Omental fat pad (tissue), 4 donors: ENCODE results near the gene CXCR2. TPM values are rescaled to one million over a fixed set of nuclear protein-coding genes. Genes with fewer than 3 reads are reported as not detected.
"Not testable (repeated sequence)": the region's sequence is repeated elsewhere in the genome, so short reads cannot be mapped to it uniquely, and the experiment has no call there.

Source experiments
- ATAC-seq: fragments of 150-250 bp; one replicate; pipeline ENCODE4 v1.9.1; 2016; ENCODE audit warnings: mild to moderate bottlenecking, moderate library complexity; ENCODE audit not compliant: low FRiP score
- DNase-seq: peaks from one replicate; pipeline ENCODE4 v3.0.0-alpha.2; 2019; ENCODE audit warnings: low spot score
- CTCF ChIP-seq, 3 donors: fragments of 450-650 bp; IDR thresholded peaks; one replicate each; pipeline ENCODE4 v1.5.1; 2016 to 2017; ENCODE audit warnings: antibody characterized with exemption in 3 of 3, mild to moderate bottlenecking in 3 of 3, moderate library complexity in 2 of 3
- total RNA-seq, 4 donors: library from RNA; depleted of rRNA; stranded (reverse); fragments of >200 nt; gene quantifications; one replicate each; pipeline ENCODE4 v1.1.0, GENCODE V29; 2016

CXCR2 gene
- total RNA-seq, 4 donors from 2014 or later = 0.28 to 19.2 (median 1.3) TPM

GRCh38 chr2:218168635-218169462 lies 43.0 kb downstream of the CXCR2 start:
- no peak for TF ChIP-seq CTCF (IDR thresholded peaks at IDR 0.05)
- DNase-seq (peak; percentile 67), ATAC-seq (peak; percentile 69)

DNA sequence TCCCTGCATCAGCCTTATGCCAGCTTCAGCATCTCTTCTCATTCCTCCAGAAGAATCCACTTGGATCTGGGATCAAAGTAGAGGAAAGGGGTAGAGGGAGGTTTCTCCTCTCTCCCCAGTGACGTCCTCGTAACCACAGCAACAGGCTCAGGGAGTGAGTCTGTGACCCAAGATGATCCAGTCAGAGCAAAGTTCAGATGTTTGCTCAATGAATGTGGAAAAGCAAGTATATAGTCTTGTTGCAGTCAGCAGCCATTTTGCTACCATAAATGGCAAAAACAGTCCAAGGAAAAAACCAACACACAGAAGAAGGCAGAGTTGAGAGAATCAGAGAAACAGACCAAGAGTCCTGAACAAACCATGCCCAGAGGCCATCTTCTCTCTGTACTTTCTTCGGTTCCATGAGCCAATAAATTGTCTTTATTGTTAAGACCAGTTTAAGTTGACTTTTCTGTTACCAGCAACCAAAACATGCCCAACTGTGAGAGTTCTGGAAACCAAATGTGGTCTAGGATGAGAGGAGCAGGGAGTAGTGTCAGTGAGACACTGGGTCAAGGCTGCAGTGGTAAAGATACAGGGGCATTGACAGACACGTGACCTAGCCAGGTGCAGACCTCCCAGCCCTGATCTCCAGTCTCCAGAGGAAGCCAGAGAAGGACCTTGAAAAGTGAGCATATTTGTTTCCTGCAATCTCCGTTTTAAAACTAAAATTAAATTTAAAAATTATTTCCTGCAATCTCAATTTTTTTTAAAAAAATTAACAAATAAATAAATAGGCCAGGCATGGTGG lies 44.1 kb downstream of the CXCR2 start:
- ATAC-seq (no peak), DNase-seq (no peak)
- no peak for TF ChIP-seq CTCF (IDR thresholded peaks at IDR 0.05)

GRCh38 chr2:218171744-218172143 lies 45.9 kb downstream of the CXCR2 start:
- DNase-seq, ATAC-seq: not testable (repeated sequence)

DNA sequence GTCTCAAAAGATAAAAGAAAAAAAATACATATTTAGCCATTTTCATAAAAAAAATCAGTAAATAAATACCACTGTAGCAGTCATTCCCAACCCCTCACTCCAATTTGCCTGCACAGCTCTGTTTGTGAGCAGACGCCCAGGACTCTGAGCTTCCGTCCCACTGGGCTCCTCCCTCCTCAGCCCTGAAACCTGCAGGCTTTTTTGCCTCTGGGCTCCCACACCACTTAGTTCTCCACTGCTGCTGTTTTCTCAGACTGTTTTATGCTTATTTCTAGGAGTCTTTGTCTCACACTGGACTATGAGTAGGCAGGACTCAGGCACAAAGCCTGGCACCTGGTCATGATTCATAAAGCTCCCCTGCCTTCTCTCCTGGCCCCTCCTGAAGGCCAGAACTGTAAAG lies 47.0 kb downstream of the CXCR2 start:
- DNase-seq (no peak), ATAC-seq (no peak)
- TF ChIP-seq CTCF (IDR thresholded peaks at IDR 0.05) = no peak

GRCh38 chr2:218179782-218180181 lies 54.0 kb downstream of the CXCR2 start:
- DNase-seq = no peak
- TF ChIP-seq CTCF (IDR thresholded peaks at IDR 0.05) = no peak
- no peak for ATAC-seq

DNA sequence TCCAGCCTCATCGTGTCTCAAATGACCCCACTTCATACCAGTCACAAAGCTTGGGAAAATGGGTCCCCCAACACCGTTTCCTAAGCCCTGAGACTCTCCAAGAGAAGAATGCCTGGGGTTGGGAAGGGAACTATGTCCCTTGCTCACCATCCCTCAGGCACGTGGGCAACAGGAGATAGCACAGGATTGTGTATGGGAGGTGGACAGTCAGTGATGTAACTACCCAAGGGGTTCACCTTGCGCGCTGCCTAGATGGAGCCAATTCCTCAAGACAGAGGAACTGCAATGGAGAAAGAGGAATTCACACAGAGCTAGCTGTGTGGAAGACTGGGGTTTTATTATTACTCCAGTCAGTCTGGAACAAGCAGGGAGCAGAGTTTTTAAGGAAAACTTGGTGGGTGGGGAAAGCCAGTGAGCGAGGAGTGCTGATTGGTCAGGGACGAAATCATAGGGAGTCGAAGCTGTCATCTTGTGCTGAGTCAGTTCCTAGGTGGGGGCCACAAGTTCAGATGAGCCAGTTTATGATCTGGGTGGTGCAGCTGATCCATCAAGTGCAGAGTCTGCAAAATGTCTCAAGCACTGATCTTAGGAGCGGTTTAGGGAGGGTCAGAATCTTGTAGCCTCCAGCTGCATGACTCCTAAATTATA lies 54.8 kb downstream of the CXCR2 start:
- TF ChIP-seq CTCF (IDR thresholded peaks at IDR 0.05) = no peak
- no peak for DNase-seq
- ATAC-seq = peak; percentile 54

DNA sequence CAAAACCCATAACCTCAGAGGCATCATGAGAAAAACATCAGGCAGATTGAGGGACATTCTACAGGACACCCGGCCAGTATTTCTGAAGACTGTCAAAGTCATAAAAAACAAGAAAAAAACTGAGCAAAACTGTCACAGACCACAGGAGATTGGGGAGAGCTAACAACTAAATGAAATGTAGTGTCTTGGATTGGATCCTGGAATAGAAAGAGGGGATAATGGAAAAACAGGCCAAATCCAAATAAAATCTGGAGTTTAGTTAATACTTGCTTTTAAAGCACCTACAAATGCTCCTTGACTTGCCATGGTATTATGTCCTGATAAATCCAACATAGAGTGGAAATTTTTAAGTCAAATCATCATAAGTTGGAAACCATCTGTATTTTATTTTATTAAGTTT lies 58.5 kb downstream of the CXCR2 start:
- no peak for DNase-seq
- no peak for TF ChIP-seq CTCF (IDR thresholded peaks at IDR 0.05)
- no peak for ATAC-seq
